Vagina (tissue), 2 donors: Measurements from ENCODE around the gene SUPT4H1. TPM values are rescaled to one million over a fixed set of nuclear protein-coding genes. Genes with fewer than 3 reads are reported as not detected.

Experiments
- DNase-seq, 2 donors: peaks; one replicate each; pipeline ENCODE4 v3.0.0-alpha.2; 2017; ENCODE audit errors: extremely low spot score in 2 of 2
- H3K27ac ChIP-seq: fragments of 200-600 bp; sonication (generic); one replicate; pipeline ENCODE4 v1.5.1; 2019
- H3K27me3 ChIP-seq: fragments of 200-600 bp; sonication (generic); one replicate; pipeline ENCODE4 v1.5.1; 2019
- H3K36me3 ChIP-seq, 2 donors: fragments of 200-600 bp; sonication (generic); one replicate each; pipeline ENCODE4 v1.5.1; 2017 to 2019
- H3K4me1 ChIP-seq: fragments of 200-600 bp; sonication (generic); one replicate; pipeline ENCODE4 v1.5.1; 2019
- H3K4me3 ChIP-seq, 2 donors: fragments of 200-600 bp; sonication (generic); 1 replicate in 1 of 2; 2 replicates in 1 of 2; pipeline ENCODE4 v1.5.1; 2016 to 2019
- H3K9me3 ChIP-seq: fragments of 200-600 bp; sonication (generic); one replicate; pipeline ENCODE4 v1.5.1; 2019
- CTCF ChIP-seq, 3 experiments: fragments of 450-650 bp in 2 of 3; fragments of 200-600 bp in 1 of 3; sonication (generic) in 1 of 3; IDR thresholded peaks; one replicate each; pipeline ENCODE4 v1.5.1; 2017 to 2019; ENCODE audit warnings: antibody characterized with exemption in 3 of 3, mild to moderate bottlenecking in 2 of 3, moderate library complexity in 2 of 3
- POLR2A ChIP-seq, 2 donors: fragments of 450-650 bp; IDR thresholded peaks; one replicate each; pipeline ENCODE4 v1.6.1; 2017; ENCODE audit warnings: antibody characterized with exemption in 2 of 2, mild to moderate bottlenecking in 2 of 2, moderate library complexity in 2 of 2
- POLR2AphosphoS5 ChIP-seq, 2 donors: sonication (generic); formaldehyde crosslinking; IDR thresholded peaks; one replicate each; pipeline ENCODE4 v1.9.0; 2017; ENCODE audit warnings: antibody characterized with exemption in 2 of 2, mild to moderate bottlenecking in 2 of 2, low read depth in 1 of 2; ENCODE audit not compliant: insufficient read depth in 1 of 2
- intact Hi-C: fragments of 100-400 bp; cut with DNase I; formaldehyde crosslinking; loops from one replicate; pipeline ENCODE4 v1.15.1; 2023
- microRNA counts, 2 donors: library from miRNA; unstranded; fragments of <30 nt; microRNA quantifications; one replicate each; lab custom pipeline; 2016 to 2017
- microRNA-seq: library from miRNA; unstranded; fragments of <30 nt; microRNA quantifications from one replicate; pipeline ENCODE4, GENCODE V29; 2017; ENCODE audit warnings: borderline number of aligned reads, borderline replicate concordance
- small RNA-seq: library from RNA; depleted of rRNA; stranded (forward); fragments of <200 nt; gene quantifications from one replicate; pipeline ENCODE3, GENCODE V24; 2016
- total RNA-seq: library from RNA; depleted of rRNA; stranded (reverse); fragments of >200 nt; gene quantifications from one replicate; pipeline ENCODE4 v1.2.3, GENCODE V29; 2016

The SUPT4H1 gene
- total RNA-seq, 1 donor from 2014 or later, result 31.4 TPM

GRCh38 chr17:58300336-58300735, 51.7 kb downstream of the SUPT4H1 start:
- Histone ChIP-seq H3K4me3 (no peak overlapping the region), H3K27me3 (no peaks in the 10 kb centered on the region), H3K36me3 (no peaks in the 10 kb centered on the region), H3K9me3 (no peaks in the 10 kb centered on the region), H3K27ac (no peak overlapping the region), H3K4me1 (no peaks in the 10 kb centered on the region)
- intact Hi-C loops, result no loop called here
- no peak for DNase-seq
- TF ChIP-seq POLR2A (IDR thresholded peaks at IDR 0.05) (no peak), POLR2AphosphoS5 (IDR thresholded peaks at IDR 0.05; ENCODE audit: insufficient read depth in 1 of 2, low read depth in 1 of 2) (no peak), CTCF (IDR thresholded peaks at IDR 0.05) (no peak)

MicroRNAs encoded within 50 kb of the gene (microRNA counts, 767-probe panel; counts per million panel counts)
- 4,775 to 5,365 counts per million in 2 donors for microRNA hsa-miR-142-3p (lab: Ali Mortazavi, UCI)
- 238 to 261 counts per million in 2 donors for microRNA hsa-miR-142-5p (lab: Ali Mortazavi, UCI)

Small RNA genes lying within 50 kb of the gene (microRNA-seq; reads per million reads assigned to microRNA genes)
- gene MIR4736, result not detected

Small RNA genes lying within 50 kb of the gene (small RNA-seq; reads per million reads assigned to genes)
- not detected for gene MIR4736

Other genes with a start within 250 kb of the SUPT4H1 start
- gene OR4D1, start 203.8 kb downstream of the SUPT4H1 start, total RNA-seq, result not detected
- not detected for gene OR4D2, start 185.2 kb downstream of the SUPT4H1 start, total RNA-seq
- not detected for gene EPX, start 159.5 kb downstream of the SUPT4H1 start, total RNA-seq
- 13.0 TPM for gene MKS1, start 132.9 kb downstream of the SUPT4H1 start, total RNA-seq
- not detected for gene LPO, start 113.6 kb downstream of the SUPT4H1 start, total RNA-seq
- not detected for gene MPO, start 71.3 kb downstream of the SUPT4H1 start, total RNA-seq
- gene TSPOAP1, start 23.4 kb downstream of the SUPT4H1 start, total RNA-seq, result 7.1 TPM
- 27.7 TPM for gene RNF43, start 65.3 kb upstream of the SUPT4H1 start, total RNA-seq
- 0.25 TPM for gene HSF5, start 136.2 kb upstream of the SUPT4H1 start, total RNA-seq
- gene MTMR4, start 162.4 kb upstream of the SUPT4H1 start, total RNA-seq, result 15.7 TPM